HCT116 (cell line): ENCODE measurements around the gene CLIC4. TPM values are rescaled to one million over a fixed set of nuclear protein-coding genes. Genes with fewer than 3 reads are reported as not detected.
A peak's percentile ranks its signal among the peaks of the same experiment; 100 is the strongest.

Source experiments
- ATAC-seq: fragments of 200-7000 bp; cut with Tn5 transposase; 2 replicates; pipeline ENCODE4 v1.9.1; 2020; ENCODE audit warnings: mild to moderate bottlenecking, moderate library complexity
- BruUV-seq: library from RNA; stranded (reverse); fragments of 400-500 nt; replicated peaks from 2 replicates; lab custom pipeline; 2021; lab: Mats Ljungman, UMichigan
- CTCF ChIA-PET: fragments of 300-600 bp; sonication (Branson Sonifier 250); formaldehyde crosslinking; loops from one replicate; lab custom pipeline; 2021; ENCODE audit warnings: antibody characterized with exemption; lab: Charles Lee
- POLR2A ChIA-PET: fragments of 300-600, 350-600 bp; sonication (Branson Sonifier 250); formaldehyde crosslinking; loops from one replicate; lab custom pipeline; 2021; ENCODE audit warnings: antibody characterized with exemption; lab: Charles Lee
- RAD21 ChIA-PET, 2 experiments: fragments of 300-600 bp; sonication (Branson Sonifier 250); formaldehyde crosslinking; loops; one replicate each; lab custom pipeline; 2023; ENCODE audit warnings: low total read pairs in 2 of 2; ENCODE audit not compliant: uncharacterized antibody in 2 of 2, unreplicated experiment in 2 of 2, low non-redundant PET in 1 of 2; lab: Charles Lee
- DNase-seq: peaks from one replicate; pipeline ENCODE4 v3.0.0-alpha.2; 2010; ENCODE audit warnings: low read depth, low spot score
- H2AFZ ChIP-seq: fragments of 200-600 bp; shearing (Covaris generic), sonication (generic); 2 replicates; pipeline ENCODE4 v1.6.1; 2017; ENCODE audit warnings: low read depth, mixed run types, mixed read lengths, antibody characterized with exemption, low read length; ENCODE audit not compliant: poor library complexity, severe bottlenecking
- H3K27ac ChIP-seq: 2 replicates; pipeline ENCODE4 v1.5.1; 2012; ENCODE audit warnings: low read depth, low read length
- H3K27me3 ChIP-seq: fragments of 200-600 bp; sonication (generic); 2 replicates; pipeline ENCODE4 v1.6.1; 2016; ENCODE audit warnings: mixed run types, low read length, mixed read lengths; ENCODE audit not compliant: insufficient read depth
- H3K36me3 ChIP-seq, 2 experiments: fragments of 200-500 bp in 1 of 2; fragments of 200-600 bp in 1 of 2; sonication (Bioruptor generic) in 1 of 2; sonication (generic) in 1 of 2; 2 replicates each; pipeline versions ENCODE4 v1.5.1 to v1.6.1; 2014 to 2016; ENCODE audit warnings: low read length in 2 of 2, inconsistent platforms in 1 of 2, mixed read lengths in 1 of 2, mixed run types in 1 of 2; ENCODE audit not compliant: insufficient read depth in 2 of 2, control insufficient read depth in 1 of 2
- H3K4me1 ChIP-seq, 2 experiments: fragments of 200-600 bp in 1 of 2; sonication (generic) in 1 of 2; 2 replicates each; pipeline versions ENCODE4 v1.5.1 to v1.6.1; 2012 to 2017; ENCODE audit warnings: low read length in 2 of 2, inconsistent platforms in 1 of 2, mild to moderate bottlenecking in 1 of 2, mixed read lengths in 1 of 2, mixed run types in 1 of 2, moderate library complexity in 1 of 2; ENCODE audit not compliant: insufficient read depth in 2 of 2, control insufficient read depth in 1 of 2
- H3K4me2 ChIP-seq: fragments of 200-600 bp; sonication (generic); 2 replicates; pipeline ENCODE4 v1.6.1; 2017; ENCODE audit warnings: mixed run types, low read length, mixed read lengths
- H3K4me3 ChIP-seq, 2 experiments: fragments of 200-600 bp in 1 of 2; sonication (generic) in 1 of 2; replicated peaks in 1 of 2; 2 replicates each; pipeline ENCODE4 v1.5.1; 2011 to 2016; ENCODE audit warnings: low read length in 2 of 2, control low read depth in 1 of 2, low read depth in 1 of 2, mild to moderate bottlenecking in 1 of 2, mixed read lengths in 1 of 2, mixed run types in 1 of 2
- H3K79me2 ChIP-seq: fragments of 200-600 bp; sonication (generic); 2 replicates; pipeline ENCODE4 v1.6.1; 2017; ENCODE audit warnings: mild to moderate bottlenecking, mixed run types, low read length, moderate library complexity, mixed read lengths; ENCODE audit not compliant: insufficient read depth
- H3K9ac ChIP-seq: fragments of 200-600 bp; sonication (generic); 2 replicates; pipeline ENCODE4 v1.6.1; 2016; ENCODE audit warnings: low read length, mixed read lengths
- H3K9me2 ChIP-seq: fragments of 200-600 bp; sonication (generic), shearing (Covaris generic); 2 replicates; pipeline ENCODE4 v1.6.1; 2017; ENCODE audit warnings: mixed run types, mild to moderate bottlenecking, moderate library complexity; ENCODE audit not compliant: insufficient read depth
- H3K9me3 ChIP-seq, 2 experiments: fragments of 200-500 bp in 1 of 2; fragments of 200-600 bp in 1 of 2; sonication (Bioruptor generic) in 1 of 2; sonication (generic) in 1 of 2; 2 replicates each; pipeline ENCODE4 v1.6.1; 2014 to 2017; ENCODE audit warnings: low read length in 2 of 2, mixed read lengths in 2 of 2, inconsistent platforms in 1 of 2, low read depth in 1 of 2, mild to moderate bottlenecking in 1 of 2, mixed run types in 1 of 2, moderate library complexity in 1 of 2; ENCODE audit not compliant: control insufficient read depth in 1 of 2, insufficient read depth in 1 of 2
- H4K20me1 ChIP-seq: fragments of 200-600 bp; sonication (generic), shearing (Covaris generic); 2 replicates; pipeline ENCODE4 v1.6.1; 2017; ENCODE audit warnings: mixed run types, mild to moderate bottlenecking, moderate library complexity; ENCODE audit not compliant: insufficient read depth
- CBX3 ChIP-seq: IDR thresholded peaks from 2 replicates; pipeline ENCODE4 v1.6.1; 2012; ENCODE audit warnings: low read depth
- CEBPB ChIP-seq: IDR thresholded peaks from 2 replicates; pipeline ENCODE4 v1.6.1; 2012; ENCODE audit warnings: low read depth
- EGR1 ChIP-seq: IDR thresholded peaks from 2 replicates; pipeline ENCODE4 v1.6.1; 2012; ENCODE audit warnings: low read depth
- ELF1 ChIP-seq: IDR thresholded peaks from 2 replicates; pipeline ENCODE4 v1.6.1; 2012; ENCODE audit warnings: low read depth, borderline replicate concordance
- EZH2 ChIP-seq: fragments of 200-600 bp; sonication (generic); IDR thresholded peaks from 2 replicates; pipeline ENCODE4 v1.6.1; 2017; ENCODE audit warnings: antibody characterized with exemption, mixed run types
- EZH2phosphoT487 ChIP-seq: fragments of 200-600 bp; IDR thresholded peaks from 2 replicates; pipeline ENCODE4 v1.6.1; 2018; ENCODE audit warnings: antibody characterized with exemption, borderline replicate concordance
- FOSL1 ChIP-seq: IDR thresholded peaks from 2 replicates; pipeline ENCODE4 v1.6.1; 2012; ENCODE audit warnings: low read depth
- JUND ChIP-seq: IDR thresholded peaks from 2 replicates; pipeline ENCODE4 v1.6.1; 2012
- MAX ChIP-seq: IDR thresholded peaks from 2 replicates; pipeline ENCODE4 v1.6.1; 2012
- POLR2A ChIP-seq: IDR thresholded peaks from 2 replicates; pipeline ENCODE4 v1.7.0; 2011; ENCODE audit warnings: borderline replicate concordance; ENCODE audit not compliant: insufficient read depth, insufficient read length; ENCODE audit errors: extremely low read depth
- POLR2AphosphoS5 ChIP-seq: IDR thresholded peaks from 2 replicates; pipeline ENCODE4 v1.6.1; 2011; ENCODE audit warnings: mild to moderate bottlenecking, low read depth, low read length, moderate library complexity
- RAD21 ChIP-seq: IDR thresholded peaks from 2 replicates; pipeline ENCODE4 v1.6.1; 2012; ENCODE audit warnings: low read depth, mild to moderate bottlenecking
- REST ChIP-seq: IDR thresholded peaks from 2 replicates; pipeline ENCODE4 v1.6.1; 2012; ENCODE audit warnings: low read depth
- SIN3A ChIP-seq: IDR thresholded peaks from 2 replicates; pipeline ENCODE4 v1.6.1; 2012; ENCODE audit warnings: low read depth
- SP1 ChIP-seq: IDR thresholded peaks from 2 replicates; pipeline ENCODE4 v1.6.1; 2012; ENCODE audit warnings: low read depth
- SRF ChIP-seq: IDR thresholded peaks from 2 replicates; pipeline ENCODE4 v1.6.1; 2012; ENCODE audit warnings: low read depth
- TCF7L2 ChIP-seq: IDR thresholded peaks from 2 replicates; pipeline ENCODE4 v1.7.0; 2011; ENCODE audit warnings: borderline replicate concordance, inconsistent platforms; ENCODE audit not compliant: insufficient read depth, insufficient read length; ENCODE audit errors: extremely low read depth
- YY1 ChIP-seq: IDR thresholded peaks from 2 replicates; pipeline ENCODE4 v1.6.1; 2011; ENCODE audit warnings: low read length, low read depth, moderate library complexity, mild to moderate bottlenecking; ENCODE audit not compliant: insufficient replicate concordance; ENCODE audit errors: extremely low read depth
- ZBTB33 ChIP-seq: IDR thresholded peaks from 2 replicates; pipeline ENCODE4 v1.6.1; 2011; ENCODE audit warnings: mild to moderate bottlenecking, low read length, moderate library complexity; ENCODE audit not compliant: insufficient replicate concordance; ENCODE audit errors: extremely low read depth
- ZFX ChIP-seq: fragments of 450-650 bp; IDR thresholded peaks from 2 replicates; pipeline ENCODE4 v1.6.1; 2017
- ZNF274 ChIP-seq: fragments of 200-500 bp; sonication (Bioruptor generic); IDR thresholded peaks from 2 replicates; pipeline ENCODE4 v1.6.1; 2014; ENCODE audit warnings: mild to moderate bottlenecking, low read depth, low read length, inconsistent platforms
- intact Hi-C: fragments of 100-400 bp; cut with micrococcal nuclease; formaldehyde crosslinking; loops from 2 replicates; pipeline ENCODE4 v1.10.0; 2022
- total RNA-seq: library from RNA; stranded (reverse); gene quantifications from one replicate; pipeline ENCODE4 v1.2.1, GENCODE V29; 2021; ENCODE audit not compliant: unreplicated experiment

Gene CLIC4
- total RNA-seq, 1 experiment from 2014 or later, result 77.2 TPM

- DNase-seq, result peak; percentile 81
- CTCF ChIA-PET, result interaction anchor here (1.5 to 2.1 kb wide), 2 partner anchors 17 to 39 kb away, joined by 3 to 10 read pairs; partner anchors contain the start of gene CLIC4
- no peaks in the 10 kb centered on the region for H3K9me3 ChIP-seq
- H4K20me1 ChIP-seq, result no peaks in the 10 kb centered on the region
- H3K4me1 ChIP-seq, result peaks cover 21 to 62% of the 10 kb centered on the region in 2 experiments; a peak in 3 of 4 replicates
- no peaks in the 10 kb centered on the region for H3K27me3 ChIP-seq
- POLR2A ChIA-PET, result interaction anchor here (0.7 to 1.7 kb wide), 3 partner anchors 10 to 19 kb away, joined by 3 to 5 read pairs (median 3); no protein-coding TSS in a partner anchor
- intact Hi-C loops, result no loop called here
- no peaks in the 10 kb centered on the region for H3K79me2 ChIP-seq
- RAD21 ChIA-PET, result no interaction called here
- no peaks in the 10 kb centered on the region for H3K9me2 ChIP-seq
- no TSS peak for BruUV-seq
- H2AFZ ChIP-seq, result peak overlapping the region; percentile 59
- peak overlapping the region; percentile 58 for H3K27ac ChIP-seq
- ATAC-seq, result peak; percentile 97
- H3K9ac ChIP-seq, result peak overlapping the region; percentile 34; the same call in 1 of the 2 replicates
- H3K4me3 ChIP-seq, result peak overlapping the region; percentile 20 to 21
- peak overlapping the region; percentile 67 for H3K4me2 ChIP-seq
- no peaks in the 10 kb centered on the region for H3K36me3 ChIP-seq
- no peak for TF ChIP-seq ZNF274
- no peak for TF ChIP-seq RAD21
- TF ChIP-seq EZH2phosphoT487, result no peak
- TF ChIP-seq EGR1, result no peak
- TF ChIP-seq MAX, result no peak
- no peak for TF ChIP-seq POLR2A
- 0 out of 2 replicates have a peak, but pooled peaks have one; percentile 33 for TF ChIP-seq CBX3
- TF ChIP-seq ZBTB33, result no peak
- peak; percentile 22; the same call in 1 of the 2 replicates for TF ChIP-seq ZFX
- no peak for TF ChIP-seq SIN3A
- TF ChIP-seq EZH2, result no peak
- no peak for TF ChIP-seq TCF7L2
- peak; percentile 67 for TF ChIP-seq SP1
- no peak for TF ChIP-seq JUND
- no peak for TF ChIP-seq SRF
- TF ChIP-seq YY1, result no peak
- TF ChIP-seq REST, result no peak
- TF ChIP-seq FOSL1, result no peak
- no peak for TF ChIP-seq CEBPB
- peak; percentile 54 for TF ChIP-seq POLR2AphosphoS5
- TF ChIP-seq ELF1, result no peak
Measured at GRCh38 chr1:24705260-24706073, 39.8 kb upstream of the CLIC4 start.
